OCI-LY7 (cell line): ENCODE measurements around the gene SLC41A3. TPM values are rescaled to one million over a fixed set of nuclear protein-coding genes. Genes with fewer than 3 reads are reported as not detected.

ENCODE experiments used
- BruUV-seq: library from RNA; stranded (reverse); fragments of 400-500 nt; replicated peaks from 2 replicates; lab custom pipeline; 2021; lab: Mats Ljungman, UMichigan
- CTCF ChIA-PET: fragments of 300-600 bp; sonication (Branson Sonifier 250); formaldehyde crosslinking; loops from one replicate; lab custom pipeline; 2022; ENCODE audit warnings: antibody characterized with exemption; ENCODE audit not compliant: unreplicated experiment; lab: Charles Lee
- POLR2A ChIA-PET: fragments of 300-600 bp; sonication (Branson Sonifier 250); formaldehyde crosslinking; loops from one replicate; lab custom pipeline; 2022; ENCODE audit warnings: antibody characterized with exemption; lab: Charles Lee
- DNase-seq: peaks from one replicate; pipeline ENCODE4 v3.0.0-alpha.2; 2015; ENCODE audit warnings: low spot score
- H2AFZ ChIP-seq: fragments of 200-600 bp; sonication (generic), shearing (Covaris generic); 2 replicates; pipeline ENCODE4 v1.6.1; 2014; ENCODE audit warnings: mild to moderate bottlenecking, antibody characterized with exemption, low read length, moderate library complexity
- H3K27ac ChIP-seq: fragments of 200-600 bp; sonication (generic); 2 replicates; pipeline ENCODE4 v1.5.1; 2014; ENCODE audit warnings: mixed run types, low read depth, mild to moderate bottlenecking, moderate library complexity, low read length, inconsistent platforms; ENCODE audit not compliant: poor library complexity, severe bottlenecking
- H3K36me3 ChIP-seq: fragments of 200-600 bp; sonication (generic); 2 replicates; pipeline ENCODE4 v1.6.1; 2014; ENCODE audit warnings: mild to moderate bottlenecking, antibody characterized with exemption, low read length, moderate library complexity, mixed read lengths; ENCODE audit not compliant: insufficient read depth
- H3K4me1 ChIP-seq: fragments of 200-600 bp; sonication (generic); 2 replicates; pipeline ENCODE4 v1.5.1; 2014; ENCODE audit warnings: mild to moderate bottlenecking, low read length; ENCODE audit not compliant: insufficient read depth, poor library complexity, severe bottlenecking
- H3K4me2 ChIP-seq: fragments of 200-600 bp; sonication (generic); 2 replicates; pipeline ENCODE4 v1.6.1; 2014; ENCODE audit warnings: mild to moderate bottlenecking, low read length
- H3K4me3 ChIP-seq: fragments of 200-600 bp; sonication (generic); 2 replicates; pipeline ENCODE4 v1.5.1; 2014; ENCODE audit warnings: mild to moderate bottlenecking, low read depth, low read length; ENCODE audit not compliant: poor library complexity, severe bottlenecking
- H3K79me2 ChIP-seq: fragments of 200-600 bp; sonication (generic); 2 replicates; pipeline ENCODE4 v1.6.1; 2016; ENCODE audit warnings: low read depth, mild to moderate bottlenecking, low read length, moderate library complexity, mixed read lengths; ENCODE audit not compliant: insufficient read depth
- H3K9me2 ChIP-seq: fragments of 200-600 bp; sonication (generic); 2 replicates; pipeline ENCODE4 v1.6.1; 2016; ENCODE audit warnings: mild to moderate bottlenecking, low read length, mixed read lengths; ENCODE audit not compliant: insufficient read depth
- H3K9me3 ChIP-seq: fragments of 200-600 bp; sonication (generic); 2 replicates; pipeline ENCODE4 v1.6.1; 2014; ENCODE audit warnings: mild to moderate bottlenecking, mixed run types, low read length, mixed read lengths
- H4K20me1 ChIP-seq: fragments of 200-600 bp; sonication (generic); 2 replicates; pipeline ENCODE4 v1.6.1; 2014; ENCODE audit warnings: mild to moderate bottlenecking, antibody characterized with exemption, low read length, moderate library complexity, mixed read lengths; ENCODE audit not compliant: insufficient read depth
- EZH2phosphoT487 ChIP-seq: fragments of 200-600 bp; sonication (generic); IDR thresholded peaks from 2 replicates; pipeline ENCODE4 v1.6.1; 2018; ENCODE audit warnings: low read depth, borderline replicate concordance, mild to moderate bottlenecking, mixed run types, antibody characterized with exemption, low read length, moderate library complexity, mixed read lengths
- intact Hi-C: fragments of 100-400 bp; cut with micrococcal nuclease; formaldehyde crosslinking; loops from one replicate; pipeline ENCODE4 v1.10.0; 2022; ENCODE audit not compliant: unreplicated experiment
- total RNA-seq, 2 experiments: library from RNA; depleted of rRNA in 1 of 2; stranded (reverse); fragments of >200 nt in 1 of 2; shearing (Covaris generic) in 1 of 2; gene quantifications; 2 replicates each; pipeline ENCODE4 v1.2.3, GENCODE V29; 2014 to 2022
- TF ChIP-seq, protein P1 (sequence below): fragments of 200-600 bp; sonication (generic); conservative IDR thresholded peaks from 2 replicates; pipeline ENCODE4 v1.5.1; 2014; ENCODE audit warnings: mild to moderate bottlenecking, antibody characterized with exemption, low read length, moderate library complexity, mixed read lengths

Gene SLC41A3
- total RNA-seq, 2 experiments from 2014 or later = 31.9 to 35.9 TPM

DNA sequence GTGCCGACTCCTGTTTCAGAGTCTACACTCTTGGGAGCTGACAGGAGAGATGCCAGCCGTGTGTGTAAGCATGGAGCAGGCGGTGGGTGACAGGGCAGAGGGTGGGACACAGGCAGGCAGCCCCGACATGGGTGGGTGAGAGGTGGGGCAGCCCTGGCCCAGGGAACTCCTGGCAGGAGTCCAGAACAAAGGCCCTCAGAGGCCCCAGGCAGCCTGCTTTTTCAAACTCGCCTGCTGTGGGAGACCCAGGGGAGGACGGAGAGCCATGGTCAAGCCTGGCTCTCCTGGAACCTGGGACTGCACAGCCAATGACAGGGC is 29.3 kb upstream of the SLC41A3 start:
- TF ChIP-seq, protein P1, sequence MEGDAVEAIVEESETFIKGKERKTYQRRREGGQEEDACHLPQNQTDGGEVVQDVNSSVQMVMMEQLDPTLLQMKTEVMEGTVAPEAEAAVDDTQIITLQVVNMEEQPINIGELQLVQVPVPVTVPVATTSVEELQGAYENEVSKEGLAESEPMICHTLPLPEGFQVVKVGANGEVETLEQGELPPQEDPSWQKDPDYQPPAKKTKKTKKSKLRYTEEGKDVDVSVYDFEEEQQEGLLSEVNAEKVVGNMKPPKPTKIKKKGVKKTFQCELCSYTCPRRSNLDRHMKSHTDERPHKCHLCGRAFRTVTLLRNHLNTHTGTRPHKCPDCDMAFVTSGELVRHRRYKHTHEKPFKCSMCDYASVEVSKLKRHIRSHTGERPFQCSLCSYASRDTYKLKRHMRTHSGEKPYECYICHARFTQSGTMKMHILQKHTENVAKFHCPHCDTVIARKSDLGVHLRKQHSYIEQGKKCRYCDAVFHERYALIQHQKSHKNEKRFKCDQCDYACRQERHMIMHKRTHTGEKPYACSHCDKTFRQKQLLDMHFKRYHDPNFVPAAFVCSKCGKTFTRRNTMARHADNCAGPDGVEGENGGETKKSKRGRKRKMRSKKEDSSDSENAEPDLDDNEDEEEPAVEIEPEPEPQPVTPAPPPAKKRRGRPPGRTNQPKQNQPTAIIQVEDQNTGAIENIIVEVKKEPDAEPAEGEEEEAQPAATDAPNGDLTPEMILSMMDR = no peak
- no peak for TF ChIP-seq EZH2phosphoT487
- ChIA-PET CTCF (no interaction called here), POLR2A (no interaction called here)
- no peak overlapping the region for H3K4me2 ChIP-seq
- H3K36me3 ChIP-seq = no peaks in the 10 kb centered on the region
- no peak for DNase-seq
- no peaks in the 10 kb centered on the region for H4K20me1 ChIP-seq
- intact Hi-C loops = no loop called here
- no peaks in the 10 kb centered on the region for H3K9me3 ChIP-seq
- no peaks in the 10 kb centered on the region for H3K4me1 ChIP-seq
- H2AFZ ChIP-seq = no peak overlapping the region
- no peaks in the 10 kb centered on the region for H3K79me2 ChIP-seq
- no peaks in the 10 kb centered on the region for H3K9me2 ChIP-seq
- BruUV-seq = no TSS peak
- H3K4me3 ChIP-seq = no peak overlapping the region
- H3K27ac ChIP-seq = no peak overlapping the region

DNA sequence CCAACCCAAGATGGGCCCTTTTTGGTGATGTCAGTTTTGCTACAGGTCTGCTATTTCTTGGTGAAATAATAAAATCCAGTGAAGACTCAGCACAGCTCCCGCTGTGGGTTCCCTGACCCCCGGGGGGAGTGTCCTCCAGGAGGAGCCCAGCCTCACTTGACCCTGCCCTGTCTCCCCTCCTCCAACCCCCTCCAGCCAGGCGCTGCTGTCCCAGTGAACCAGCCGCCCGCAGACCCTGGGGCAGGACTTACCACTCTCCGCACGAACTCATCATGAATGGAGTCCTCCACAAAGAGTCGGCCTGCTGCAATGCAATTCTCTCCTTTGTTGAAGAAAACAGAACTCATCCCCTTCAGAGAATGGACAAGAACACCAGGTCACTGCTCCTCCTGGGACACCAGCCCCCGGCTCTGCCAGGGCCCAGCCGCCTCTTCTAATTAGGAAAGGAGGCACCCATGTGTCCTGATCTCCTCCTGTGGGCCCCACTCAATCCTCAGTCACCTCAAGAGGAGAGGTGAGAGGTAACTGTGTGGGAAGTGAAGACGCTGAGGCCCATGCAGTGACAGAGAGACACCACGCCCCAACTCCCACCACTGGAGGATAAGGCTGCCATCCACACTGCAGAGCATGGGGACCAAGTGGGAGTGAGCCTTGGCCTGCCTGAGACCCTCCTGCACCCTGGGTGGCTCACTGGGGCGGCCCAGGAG is 28.8 kb upstream of the SLC41A3 start:
- intact Hi-C loops = no loop called here
- H3K4me3 ChIP-seq = no peak overlapping the region
- H3K27ac ChIP-seq = no peak overlapping the region
- ChIA-PET POLR2A (no interaction called here), CTCF (no interaction called here)
- no peaks in the 10 kb centered on the region for H3K36me3 ChIP-seq
- no peaks in the 10 kb centered on the region for H4K20me1 ChIP-seq
- H3K4me1 ChIP-seq = no peaks in the 10 kb centered on the region
- H3K9me2 ChIP-seq = no peaks in the 10 kb centered on the region
- TF ChIP-seq, protein P1 = no peak
- no peak for TF ChIP-seq EZH2phosphoT487
- H3K79me2 ChIP-seq = no peaks in the 10 kb centered on the region
- DNase-seq = no peak
- BruUV-seq = no TSS peak
- H3K9me3 ChIP-seq = no peaks in the 10 kb centered on the region
- no peak overlapping the region for H3K4me2 ChIP-seq
- H2AFZ ChIP-seq = no peak overlapping the region

DNA sequence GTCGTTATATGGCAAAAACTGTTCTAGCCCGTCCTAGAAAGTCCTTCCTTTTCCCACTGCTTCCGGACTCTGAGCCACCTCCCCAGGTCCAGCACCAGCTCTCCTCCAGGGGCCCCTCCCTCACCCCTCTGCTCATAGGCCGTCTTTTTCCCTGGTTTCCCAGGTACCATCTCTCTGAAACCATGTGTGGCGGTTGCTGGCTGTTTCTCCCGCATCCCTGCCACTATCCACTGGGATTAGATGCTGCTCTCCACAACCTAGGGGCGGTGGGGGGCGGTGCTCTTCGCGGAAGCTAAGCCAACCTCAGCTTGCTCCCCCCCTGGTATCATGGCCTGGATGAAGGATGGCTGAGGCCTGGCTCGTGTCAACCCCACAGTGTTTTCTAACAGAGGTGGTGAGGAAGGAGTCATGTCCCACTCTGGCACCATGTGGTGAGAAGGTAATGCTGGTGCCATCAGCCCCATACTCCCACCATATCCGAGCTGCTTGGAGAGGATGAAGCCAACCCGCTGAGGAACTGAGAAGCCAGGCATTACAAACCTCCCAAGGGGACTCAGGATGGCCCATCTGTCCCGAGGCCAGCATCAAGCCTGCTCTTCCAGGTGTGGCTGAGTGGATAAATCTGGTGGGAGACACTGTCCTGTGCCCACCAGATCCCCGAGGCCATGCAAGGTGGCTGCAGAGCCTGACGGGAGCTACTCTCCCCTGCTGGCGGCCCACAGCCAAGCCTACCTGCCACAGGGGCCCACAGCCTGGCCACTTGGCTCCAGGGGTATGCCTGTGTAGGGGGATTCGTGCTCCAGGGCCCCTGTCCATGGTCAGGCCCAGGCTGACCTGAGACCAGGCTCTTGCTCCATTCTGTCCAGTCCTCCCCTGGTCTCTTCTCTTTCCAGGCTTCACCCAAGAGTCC is 27.9 kb upstream of the SLC41A3 start:
- DNase-seq = no peak
- no peak overlapping the region for H3K27ac ChIP-seq
- H2AFZ ChIP-seq = no peak overlapping the region
- intact Hi-C loops = no loop called here
- no peaks in the 10 kb centered on the region for H3K9me2 ChIP-seq
- no peaks in the 10 kb centered on the region for H4K20me1 ChIP-seq
- H3K79me2 ChIP-seq = no peaks in the 10 kb centered on the region
- TF ChIP-seq, protein P1 = no peak
- TF ChIP-seq EZH2phosphoT487 = no peak
- H3K4me2 ChIP-seq = no peak overlapping the region
- no TSS peak for BruUV-seq
- no peaks in the 10 kb centered on the region for H3K36me3 ChIP-seq
- ChIA-PET POLR2A (no interaction called here), CTCF (no interaction called here)
- H3K4me1 ChIP-seq = no peaks in the 10 kb centered on the region
- no peaks in the 10 kb centered on the region for H3K9me3 ChIP-seq
- no peak overlapping the region for H3K4me3 ChIP-seq
